HG03280 (cell line): Measurements from ENCODE around the gene PDCD4.

Experiments used
- ATAC-seq: cut with Tn5 transposase; IDR thresholded peaks from one replicate; pipeline ENCODE4 v1.9.1; 2021; ENCODE audit warnings: mild to moderate bottlenecking, moderate library complexity; ENCODE audit not compliant: unreplicated experiment

PDCD4 gene

DNA sequence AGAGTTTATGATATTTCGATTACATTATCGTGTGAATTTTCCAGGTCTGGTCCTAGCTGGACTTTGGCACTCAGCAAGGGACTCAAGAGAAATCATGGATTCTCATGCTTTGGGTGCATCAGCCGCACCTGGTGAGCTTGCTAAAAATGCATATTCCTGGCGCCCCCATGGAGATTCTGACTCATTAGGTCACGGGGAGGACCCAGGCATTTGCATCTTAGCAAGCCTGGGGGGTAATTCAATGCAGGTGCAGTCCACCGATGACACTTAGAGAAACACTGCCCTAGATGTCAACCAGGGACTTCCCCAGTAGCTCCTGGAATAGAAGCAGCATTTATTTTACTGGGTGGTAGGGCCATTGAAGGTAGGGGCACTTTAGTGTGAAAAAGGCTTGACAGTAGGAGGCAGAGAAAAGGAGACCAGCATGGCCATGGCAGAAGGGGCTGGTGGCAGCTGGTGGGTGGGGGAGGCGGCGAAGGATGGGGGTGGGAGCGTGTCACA is 29.9 kb upstream of the PDCD4 start:
- peak; percentile 70 for ATAC-seq

DNA sequence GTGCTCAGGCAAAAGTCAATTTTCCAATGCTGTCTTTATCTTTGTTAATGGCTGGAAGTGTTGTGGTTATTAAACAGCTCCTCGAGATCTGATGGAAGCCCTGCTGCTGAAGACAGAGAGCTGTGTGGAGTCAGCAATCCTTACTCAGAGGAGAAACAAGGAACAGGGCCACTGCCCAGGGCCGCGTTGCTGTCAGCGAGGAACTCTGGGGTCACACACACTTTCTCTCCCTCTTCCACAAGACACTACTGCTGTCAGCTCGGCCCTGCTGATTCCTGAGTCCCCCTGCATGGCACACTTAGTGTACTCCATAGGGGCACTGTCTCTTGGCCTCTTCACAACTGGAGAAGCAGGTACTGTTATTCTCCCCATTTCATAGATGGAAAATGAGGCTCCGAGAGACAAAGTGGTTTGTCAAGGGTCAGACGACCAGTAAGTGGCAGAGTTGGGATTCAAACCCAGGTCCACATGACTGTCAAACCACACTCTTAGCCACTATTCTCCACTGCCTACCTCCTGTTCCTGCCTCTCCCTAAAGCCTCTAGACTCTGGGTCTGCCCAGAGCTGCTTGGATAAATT is 29.3 kb upstream of the PDCD4 start:
- peak; percentile 5 for ATAC-seq

DNA sequence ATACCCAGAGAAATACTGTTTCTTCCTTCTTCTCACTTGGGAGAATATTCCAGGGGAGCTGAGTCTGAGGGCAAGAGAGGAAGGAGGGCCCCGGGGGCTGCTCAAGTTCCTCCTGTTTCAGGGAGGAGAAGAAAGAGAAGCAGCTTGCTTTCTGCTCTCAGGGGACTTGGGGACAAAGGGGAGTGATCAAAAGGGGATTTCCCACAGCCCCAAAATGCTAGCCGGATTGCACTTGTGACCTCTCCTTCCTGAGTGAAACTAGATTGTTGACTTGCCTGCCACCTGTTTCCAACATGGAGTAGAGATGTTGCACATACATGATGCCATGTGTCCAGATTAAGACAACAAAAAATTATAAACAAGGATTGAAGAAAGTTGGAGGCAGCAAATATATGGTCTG is 28.7 kb upstream of the PDCD4 start:
- ATAC-seq: peak; percentile 74

DNA sequence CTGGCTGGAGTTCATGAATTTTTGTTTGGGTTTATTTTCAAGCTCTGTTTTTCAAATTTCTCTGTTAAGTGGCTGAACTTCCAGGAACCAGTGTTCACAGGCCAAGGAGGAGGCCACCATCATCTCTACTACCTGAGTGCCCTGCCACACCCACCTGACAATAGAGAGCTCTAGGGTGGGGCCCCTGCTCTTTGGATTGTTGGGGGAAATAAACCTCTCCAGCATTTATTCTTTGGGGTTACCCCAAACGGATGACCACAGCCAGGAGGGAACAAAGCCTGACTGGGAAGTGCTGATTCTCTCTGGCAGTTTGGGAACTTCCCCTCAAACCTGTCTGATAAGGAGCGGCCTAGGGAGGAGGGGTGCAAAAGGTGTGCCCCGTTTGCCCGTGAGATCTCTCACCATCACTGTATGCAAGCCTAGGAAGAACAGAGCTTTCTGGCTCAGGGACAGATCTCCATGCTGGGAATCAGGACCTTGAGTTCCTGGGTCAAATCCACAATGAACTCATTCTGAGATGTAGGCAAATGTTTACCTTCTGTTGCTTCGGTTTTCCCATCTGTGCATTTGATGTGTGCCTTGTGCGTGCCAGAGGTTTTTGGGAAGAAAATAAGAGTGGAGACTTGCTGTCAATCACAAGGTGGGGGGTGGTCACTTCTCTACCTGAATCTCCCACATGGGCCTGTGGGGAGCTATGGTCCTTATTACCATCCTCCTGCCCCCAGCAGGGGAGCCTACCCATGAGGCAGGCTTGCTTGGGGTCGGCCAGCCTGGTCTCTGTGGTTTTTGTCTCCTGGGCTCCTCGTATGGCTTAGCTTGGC is 27.7 kb upstream of the PDCD4 start:
- no peak for ATAC-seq

DNA sequence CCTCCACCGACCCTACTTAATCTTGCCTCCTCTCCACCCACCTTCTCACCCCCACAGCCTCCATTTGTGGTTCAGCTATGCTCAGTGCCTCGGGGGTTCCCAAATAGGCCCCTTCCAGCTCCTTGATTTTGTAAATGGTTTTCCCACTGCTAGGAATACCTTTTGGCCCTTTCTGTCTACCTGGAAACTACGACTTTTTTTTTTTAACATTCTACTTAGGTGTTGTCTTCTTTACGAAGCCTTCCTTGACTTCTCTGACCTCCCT is 27.2 kb upstream of the PDCD4 start:
- no peak for ATAC-seq

DNA sequence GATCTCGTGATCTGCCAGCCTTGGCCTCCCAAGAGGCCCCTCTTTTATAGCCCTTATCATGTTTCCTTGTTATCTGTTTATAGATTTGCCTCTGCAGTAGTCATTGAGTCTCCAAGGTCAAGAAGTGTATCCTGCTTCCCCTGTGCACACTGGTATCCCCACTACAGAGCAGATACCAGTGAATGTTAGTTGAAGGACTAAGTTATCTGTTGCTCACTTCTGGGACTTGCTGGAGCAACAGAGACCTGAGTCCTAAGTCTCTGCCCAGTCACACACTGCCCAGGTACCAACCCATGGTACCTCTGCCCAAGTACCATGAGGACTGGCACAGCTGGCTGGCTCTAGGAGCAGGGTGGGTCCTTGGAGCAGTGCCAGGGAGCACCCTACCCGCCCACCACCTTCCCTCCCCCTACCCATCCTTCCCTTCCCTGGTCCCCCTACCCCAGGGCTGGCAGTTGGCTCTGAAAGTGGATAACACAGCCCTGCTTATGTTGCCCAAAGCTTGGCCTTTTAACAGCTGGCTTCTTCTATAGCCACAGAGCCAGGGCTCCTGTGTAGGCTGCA is 26.5 kb upstream of the PDCD4 start:
- ATAC-seq: no peak

DNA sequence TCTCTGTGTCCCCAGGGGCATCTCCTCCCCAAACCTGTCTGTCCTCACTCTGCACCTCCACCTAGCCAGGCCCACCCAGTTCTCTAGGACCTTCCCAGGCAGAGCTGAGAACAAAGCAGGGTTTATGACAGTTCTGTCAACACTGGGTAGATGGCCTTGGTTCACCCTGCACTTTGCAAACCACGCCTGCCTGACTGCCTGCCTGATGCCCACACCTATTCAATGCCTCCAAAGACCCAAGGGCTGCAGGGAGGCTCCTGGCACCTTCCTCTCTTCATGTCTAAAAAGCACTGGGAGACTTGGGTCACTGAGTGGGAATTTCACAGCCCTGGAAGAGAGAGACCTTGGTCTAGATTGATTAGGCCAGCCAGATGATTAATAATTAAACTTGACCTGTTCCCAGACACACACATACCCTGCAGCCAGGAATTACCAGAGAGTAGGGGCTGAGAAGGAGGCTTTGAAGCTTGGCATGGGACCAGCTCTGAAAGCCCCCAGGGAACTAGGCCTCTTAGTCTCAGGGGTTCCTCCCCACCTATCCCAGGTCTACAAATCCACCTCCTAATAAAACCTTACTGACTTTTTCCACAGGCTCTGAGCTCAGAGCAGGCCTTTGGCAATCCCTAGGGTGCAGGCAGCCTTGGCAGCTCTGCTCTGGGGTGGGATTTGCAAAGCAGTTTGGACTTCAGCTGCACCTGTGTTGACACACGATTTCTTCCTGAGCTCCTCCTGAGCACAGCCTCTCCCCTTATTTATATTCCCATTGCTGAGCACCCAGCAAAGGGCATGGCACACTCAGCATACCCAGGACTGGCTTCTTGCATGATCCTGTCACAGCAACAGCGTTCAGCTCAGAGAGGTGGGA is 25.7 kb upstream of the PDCD4 start:
- no peak for ATAC-seq

DNA sequence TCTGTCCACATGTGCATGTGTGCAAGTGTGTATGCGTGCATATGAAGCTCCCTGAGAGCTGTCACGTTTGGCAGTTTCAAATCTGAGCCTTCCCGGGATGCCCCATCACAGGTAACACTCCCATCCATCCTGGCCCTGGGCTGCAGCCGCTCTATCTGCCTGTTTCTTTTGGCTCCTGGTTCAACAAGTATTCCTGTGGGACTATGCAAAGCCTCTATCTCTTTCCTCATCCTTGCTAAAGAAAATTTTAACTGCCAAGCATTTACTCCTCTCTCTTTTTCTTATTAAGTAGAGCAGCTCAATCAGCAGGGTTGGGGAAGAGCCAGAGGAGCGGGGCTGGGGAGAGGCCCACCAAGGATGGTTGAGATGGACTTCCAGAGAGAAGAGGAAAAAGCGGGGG is 24.4 kb upstream of the PDCD4 start:
- ATAC-seq: no peak

DNA sequence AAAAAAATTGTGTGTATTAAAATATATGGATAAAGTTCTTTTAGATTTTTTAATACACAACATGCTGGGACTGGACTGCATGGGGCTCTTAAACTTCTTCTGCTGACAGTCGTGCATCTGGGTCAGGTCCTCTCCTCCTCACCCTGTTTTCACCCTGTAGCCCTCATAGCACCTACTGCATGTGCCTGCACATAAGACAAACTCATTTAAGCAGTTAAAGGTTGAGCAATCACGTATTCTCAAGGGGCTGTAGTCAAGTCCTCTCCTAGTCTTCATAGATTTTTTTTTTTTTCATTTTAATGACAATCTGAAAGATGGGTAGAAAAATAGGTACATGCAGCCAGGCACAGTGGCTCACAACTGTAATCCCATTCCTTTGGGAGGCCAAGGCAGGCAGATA is 23.6 kb upstream of the PDCD4 start:
- ATAC-seq: no peak

DNA sequence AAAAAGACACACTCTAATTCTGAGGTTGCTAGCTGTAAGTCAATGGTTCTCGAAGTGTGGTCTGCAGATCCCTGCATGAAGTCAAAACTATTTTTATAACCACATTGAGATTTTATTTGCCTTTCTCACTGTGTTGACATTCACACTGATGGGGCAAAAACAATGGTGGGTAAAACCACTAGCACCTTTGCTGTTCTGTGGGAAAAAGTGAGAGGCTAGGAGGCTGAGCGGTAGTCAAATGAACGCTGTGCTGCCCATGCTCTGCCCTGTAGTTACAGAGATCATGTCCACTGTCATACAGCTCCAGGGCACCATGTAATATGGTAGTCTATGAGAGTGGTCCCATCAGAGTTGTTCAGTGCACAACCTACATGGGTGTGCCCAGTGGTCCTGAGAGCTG is 21.6 kb upstream of the PDCD4 start:
- no peak for ATAC-seq

DNA sequence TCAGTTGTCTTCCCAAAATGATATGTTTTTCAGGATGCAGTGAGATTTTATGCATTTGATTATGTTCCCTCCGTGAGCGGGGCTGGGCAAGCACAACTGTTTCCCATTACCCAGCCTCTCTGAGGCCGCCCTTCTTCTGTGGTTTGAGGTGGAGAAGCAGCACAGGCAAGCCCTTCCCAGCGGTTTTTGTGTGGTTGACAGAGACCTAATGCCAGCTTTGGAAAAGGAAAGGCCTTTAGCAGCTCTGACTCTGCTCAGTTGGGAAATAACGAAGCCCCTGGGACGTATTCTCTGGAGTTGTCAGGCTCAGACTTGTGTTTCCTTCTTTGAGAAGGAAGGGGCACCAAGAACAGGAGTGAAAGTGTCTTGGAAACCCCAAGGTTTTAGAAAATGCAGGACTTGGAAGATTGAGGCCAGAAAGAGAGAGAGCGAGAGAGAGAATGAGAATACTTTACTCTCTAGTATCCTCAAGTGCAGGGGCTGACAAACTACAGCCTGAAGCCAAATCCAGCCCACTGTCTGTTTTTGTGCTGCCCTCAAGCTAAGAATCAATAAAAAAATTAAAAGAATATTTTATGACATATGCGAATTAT is 20.6 kb upstream of the PDCD4 start:
- no peak for ATAC-seq

DNA sequence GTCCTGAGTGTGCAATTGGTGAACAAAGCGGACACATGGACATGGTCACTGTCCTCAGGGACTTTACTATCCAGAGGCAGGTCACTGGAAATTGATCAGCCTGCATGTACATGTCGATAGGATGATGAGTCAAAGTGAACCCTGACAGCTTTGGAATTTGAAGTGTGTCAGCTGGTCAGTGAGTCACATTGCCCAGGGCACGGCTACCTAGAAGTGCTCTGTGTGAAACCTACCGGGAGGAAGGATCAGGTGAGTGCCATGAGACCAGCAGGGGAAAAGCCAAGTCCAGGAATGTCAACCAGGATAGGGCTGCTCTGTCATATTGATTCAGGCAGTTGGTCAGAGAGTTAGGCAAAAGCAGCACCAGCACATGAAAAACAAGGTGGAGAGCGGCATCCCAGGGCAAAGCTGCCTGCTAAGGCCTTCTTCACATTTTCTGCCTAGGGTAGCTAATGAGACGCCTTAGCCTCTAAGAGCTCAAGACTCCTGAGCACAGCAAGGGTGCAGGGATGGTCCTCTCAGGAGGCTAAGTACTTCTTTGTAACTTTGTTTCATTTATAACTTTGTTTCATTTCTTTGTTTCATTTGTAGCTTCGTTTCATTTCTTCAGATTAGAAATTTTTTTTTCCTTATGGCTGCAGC is 19.4 kb upstream of the PDCD4 start:
- ATAC-seq: no peak

DNA sequence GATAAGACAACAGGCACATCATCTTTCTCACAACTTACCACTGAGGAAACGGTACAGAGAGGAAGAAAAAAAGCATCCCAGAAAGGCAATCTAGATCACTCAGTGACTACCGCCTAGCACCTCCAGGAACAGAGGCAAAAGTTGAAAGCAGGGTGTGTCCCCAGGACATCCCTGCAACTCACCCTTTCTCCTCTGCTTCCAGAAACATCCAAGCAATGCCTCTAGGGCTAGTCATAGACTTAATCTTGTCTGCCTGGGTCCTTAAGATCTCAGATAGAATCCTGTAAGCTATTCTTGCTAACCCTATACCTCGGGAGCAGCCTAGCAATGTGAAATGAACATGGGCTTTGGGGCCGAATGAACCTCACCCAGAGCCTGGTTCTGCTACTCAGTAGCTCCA is 18.8 kb upstream of the PDCD4 start:
- no peak for ATAC-seq

DNA sequence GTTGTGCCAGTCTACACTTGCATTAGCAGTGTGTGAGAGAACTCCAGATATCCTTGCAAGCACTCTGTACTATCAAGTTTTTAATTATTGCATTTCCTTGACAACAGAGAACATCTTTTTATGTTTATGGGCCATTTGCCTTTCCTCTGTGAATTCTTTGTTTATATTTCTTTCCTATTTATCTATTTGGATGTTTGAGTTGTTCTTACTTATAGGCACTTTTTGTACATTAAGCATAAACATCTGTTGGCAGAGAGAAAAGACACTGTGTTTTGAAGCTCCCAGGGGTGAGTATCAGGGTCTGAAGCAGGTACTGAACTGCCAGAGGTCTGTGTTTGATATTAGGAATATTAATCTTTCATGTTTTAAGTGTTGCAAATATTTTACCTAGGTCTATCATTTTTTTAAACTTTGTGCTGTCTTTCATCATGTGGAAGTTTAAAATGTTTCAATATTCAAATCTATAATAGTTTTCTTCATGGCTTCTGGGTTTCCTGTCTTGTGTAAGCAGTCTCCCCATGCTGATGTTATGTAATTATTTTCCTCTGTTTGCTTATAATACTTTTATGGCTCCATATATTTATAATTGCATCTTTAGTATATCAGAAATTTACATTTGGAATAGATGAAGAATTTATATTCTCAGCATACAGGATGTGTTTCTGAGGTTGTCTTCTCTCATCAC is 17.7 kb upstream of the PDCD4 start:
- ATAC-seq: no peak

DNA sequence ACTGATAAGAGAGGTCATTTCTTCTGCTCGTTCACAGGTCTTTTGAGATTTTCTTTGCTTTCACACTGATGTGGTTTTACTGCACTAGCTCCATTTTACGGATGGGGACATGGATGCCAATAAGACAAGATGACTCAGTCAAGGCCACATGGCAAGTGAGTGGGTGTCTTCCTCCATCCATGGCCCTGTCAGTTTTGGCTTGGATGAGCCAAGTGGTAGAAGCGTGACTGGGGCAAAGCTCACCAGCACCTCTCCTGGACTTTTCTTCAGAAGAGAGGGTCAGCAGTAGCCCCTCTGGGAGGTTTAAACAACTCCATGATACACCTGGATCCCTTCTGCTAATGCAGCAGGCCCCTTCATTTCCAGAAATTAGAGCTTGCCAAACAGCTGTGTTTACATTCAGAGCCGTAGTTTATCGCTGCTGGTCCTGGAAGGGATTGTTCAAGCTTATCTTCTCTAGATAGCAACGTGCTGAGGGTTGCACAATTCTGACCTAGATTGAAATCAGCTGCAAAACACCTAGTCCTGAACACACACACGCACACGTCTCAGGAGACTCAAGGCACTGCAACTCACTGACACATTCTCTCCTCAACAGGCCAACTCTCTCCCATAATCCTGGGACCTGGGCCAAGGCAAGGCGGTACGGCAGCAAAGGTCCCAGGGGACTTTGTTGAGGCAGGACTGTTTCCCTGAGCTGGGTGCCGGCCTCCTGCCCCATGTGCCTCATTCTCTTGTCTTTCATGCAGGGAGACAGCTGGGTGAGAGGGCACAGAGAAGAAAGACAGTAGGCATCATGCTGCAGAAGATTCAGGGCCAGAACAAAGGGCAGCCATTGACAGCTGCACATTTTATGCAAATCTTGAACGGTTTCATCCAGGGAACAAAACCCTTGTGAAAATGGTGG is 14.2 kb upstream of the PDCD4 start:
- no peak for ATAC-seq

DNA sequence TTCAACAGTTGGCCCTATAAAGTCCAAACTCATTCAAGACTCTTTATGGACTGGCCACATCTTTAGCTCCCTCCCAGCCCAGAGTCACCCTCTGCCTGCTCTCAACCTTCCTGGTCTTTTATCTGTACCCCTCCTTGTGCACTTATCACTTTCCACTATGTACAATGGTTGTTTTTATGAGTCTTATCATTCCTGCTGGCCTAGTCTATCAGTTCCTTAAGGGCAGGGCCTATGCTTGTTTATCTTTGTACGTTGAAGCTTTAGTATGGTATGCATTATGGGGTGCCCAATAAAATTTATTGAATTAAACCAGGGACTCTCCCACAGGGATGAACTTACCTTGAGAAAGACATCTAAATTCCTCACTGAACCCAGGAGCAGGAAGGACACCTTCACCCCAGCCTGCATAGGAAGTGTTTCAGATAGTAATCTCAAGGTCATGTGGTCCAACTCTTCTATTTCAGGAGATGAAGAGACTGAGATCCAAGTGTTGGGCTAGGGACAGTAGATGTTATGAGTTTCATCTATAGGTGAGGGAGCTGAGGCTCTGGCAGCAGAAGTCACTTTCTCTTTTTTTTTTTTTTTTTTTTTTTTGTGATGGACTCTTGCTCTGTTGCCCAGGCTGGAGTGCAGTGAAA is 13.3 kb upstream of the PDCD4 start:
- no peak for ATAC-seq

DNA sequence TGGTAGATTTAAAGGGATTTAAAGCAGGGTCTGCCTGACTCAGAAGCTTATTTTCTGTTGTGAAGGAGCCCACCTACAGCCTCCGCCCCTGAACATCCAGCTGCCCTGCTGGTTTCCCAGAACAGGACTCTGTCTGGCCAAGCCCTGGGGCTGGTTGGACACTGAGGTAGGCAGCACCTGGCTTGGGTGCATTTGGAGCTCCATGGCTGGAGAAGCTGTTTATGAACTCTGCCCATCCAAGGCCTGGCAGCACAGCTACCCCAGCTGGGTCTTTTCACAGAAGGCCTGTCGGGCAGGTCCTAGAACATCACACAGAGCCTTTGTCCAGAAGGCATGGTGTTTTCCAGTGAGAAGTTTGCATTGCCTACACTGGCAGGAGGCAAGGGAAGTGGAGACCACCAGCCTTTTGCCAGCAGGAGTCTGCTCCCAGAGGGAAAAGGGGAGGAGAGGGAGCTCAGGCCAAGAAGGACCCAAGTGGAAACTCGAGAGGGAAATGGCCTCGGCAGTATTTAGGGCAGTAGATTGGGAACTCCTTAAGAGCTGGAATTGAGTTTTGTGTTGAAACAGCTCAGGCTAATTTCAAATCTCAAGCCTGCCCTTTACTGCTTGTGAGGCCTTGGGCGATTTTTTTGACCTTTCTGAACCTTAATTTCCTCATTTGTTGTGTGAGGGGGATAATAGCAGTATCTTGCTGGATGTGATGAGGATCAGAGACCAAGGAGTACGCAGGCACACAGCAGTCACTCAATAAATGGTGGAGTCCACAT is 12.3 kb upstream of the PDCD4 start:
- no peak for ATAC-seq

DNA sequence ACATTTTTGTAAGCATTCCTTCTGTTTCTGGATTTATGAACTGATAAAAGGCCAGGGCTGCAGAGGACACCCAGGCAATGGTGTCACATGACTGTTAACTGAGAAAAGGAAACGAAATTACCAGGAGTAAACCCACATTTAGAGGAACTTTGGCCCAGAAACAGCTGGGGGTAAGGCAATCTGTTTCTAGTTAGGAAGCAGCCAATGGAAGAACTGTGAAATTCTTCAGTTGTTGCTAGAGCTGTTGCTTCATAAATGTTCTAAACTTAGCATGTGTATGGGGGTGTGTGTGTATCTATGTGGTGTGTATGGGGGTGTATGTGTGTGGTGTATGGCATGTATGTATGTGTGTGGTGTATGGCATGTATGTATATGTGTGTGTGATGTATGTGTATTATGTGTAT is 11.8 kb upstream of the PDCD4 start:
- no peak for ATAC-seq
